K562 (cell line): ENCODE data around the gene NKG7. TPM values are rescaled to one million over a fixed set of nuclear protein-coding genes. Genes with fewer than 3 reads are reported as not detected.

Experiments
- BCL6 ChIP-seq: fragments of 250-450 bp; sonication (Bioruptor Pico); IDR thresholded peaks from 2 replicates; pipeline ENCODE4 v1.4.0; 2020
- BDP1 ChIP-seq: IDR thresholded peaks from 3 replicates; pipeline ENCODE4 v1.6.1; 2011; ENCODE audit not compliant: insufficient read length, insufficient read depth
- EP400 ChIP-seq: fragments of 450-650 bp; IDR thresholded peaks from 2 replicates; pipeline ENCODE4 v1.6.1; 2017; ENCODE audit warnings: antibody characterized with exemption, mild to moderate bottlenecking, moderate library complexity
- ERF ChIP-seq: fragments of 450-650 bp; formaldehyde crosslinking; IDR thresholded peaks from 2 replicates; pipeline ENCODE4 v1.4.0; 2020; ENCODE audit warnings: mild to moderate bottlenecking, mixed read lengths
- FIP1L1 ChIP-seq: fragments of 200-400 bp; formaldehyde crosslinking; IDR thresholded peaks from 2 replicates; pipeline ENCODE4 v1.6.1; 2018; ENCODE audit warnings: mild to moderate bottlenecking, low read depth, low read length; ENCODE audit not compliant: poor library complexity, severe bottlenecking
- FUS ChIP-seq: fragments of 200-400 bp; formaldehyde crosslinking; optimal IDR thresholded peaks from 2 replicates; pipeline ENCODE3; 2017; ENCODE audit warnings: low read depth, low read length
- HSF4 ChIP-seq: fragments of 250-450 bp; sonication (Bioruptor Pico); IDR thresholded peaks from 2 replicates; pipeline ENCODE4 v2.1.2; 2022; ENCODE audit warnings: mild to moderate bottlenecking, moderate library complexity, borderline replicate concordance
- JUN ChIP-seq, 2 experiments: sonication (generic) in 1 of 2; formaldehyde crosslinking in 1 of 2; IDR thresholded peaks; 2 replicates each; pipeline versions ENCODE4 v1.6.1 to v1.8.0; 2012 to 2022; ENCODE audit warnings: borderline replicate concordance in 2 of 2, mild to moderate bottlenecking in 2 of 2, improper control_type of control experiment in 1 of 2, low read depth in 1 of 2, low read length in 1 of 2, missing genetic modification reagents in 1 of 2
- JUND ChIP-seq, 2 experiments: IDR thresholded peaks; 2 replicates in 1 of 2; 3 replicates in 1 of 2; pipeline ENCODE4 v1.6.1; 2011; ENCODE audit warnings: borderline replicate concordance in 2 of 2, low read depth in 2 of 2, low read length in 2 of 2, improper control_type of control experiment in 1 of 2, missing biosample characterization in 1 of 2, missing genetic modification characterization in 1 of 2, missing genetic modification reagents in 1 of 2
- KDM5B ChIP-seq: fragments of 200-600 bp; sonication (generic); IDR thresholded peaks from 2 replicates; pipeline ENCODE4 v1.6.1; 2012; ENCODE audit warnings: low read depth, mild to moderate bottlenecking, moderate library complexity, low read length, control low read depth, inconsistent platforms; ENCODE audit not compliant: insufficient replicate concordance
- MITF ChIP-seq: IDR thresholded peaks from 2 replicates; pipeline ENCODE4 v1.6.1; 2014; ENCODE audit warnings: antibody characterized with exemption
- MTA2 ChIP-seq: fragments of 450-650 bp; IDR thresholded peaks from 2 replicates; pipeline ENCODE4 v1.6.1; 2016; ENCODE audit warnings: low read depth
- NEUROD1 ChIP-seq: fragments of 150-350 bp; IDR thresholded peaks from 2 replicates; pipeline ENCODE4 v1.6.1; 2014; ENCODE audit warnings: borderline replicate concordance, low read length, low read depth; ENCODE audit not compliant: partially characterized antibody
- PHB ChIP-seq: fragments of 250-450 bp; sonication (Bioruptor Pico); IDR thresholded peaks from 2 replicates; pipeline ENCODE4 v1.5.0; 2021
- PHF21A ChIP-seq: fragments of 450-650 bp; IDR thresholded peaks from 2 replicates; pipeline ENCODE4 v1.6.1; 2017; ENCODE audit warnings: low read depth, borderline replicate concordance
- SAFB ChIP-seq: fragments of 200-400 bp; formaldehyde crosslinking; IDR thresholded peaks from 2 replicates; pipeline ENCODE4 v1.6.1; 2017; ENCODE audit warnings: low read depth, low read length, borderline replicate concordance
- SMAD4 ChIP-seq: fragments of 250-450 bp; sonication (Bioruptor Pico); conservative IDR thresholded peaks from 2 replicates; pipeline ENCODE4 v1.8.0; 2021; ENCODE audit warnings: inconsistent platforms, mild to moderate bottlenecking, moderate library complexity
- STAT5A ChIP-seq: IDR thresholded peaks from 2 replicates; pipeline ENCODE4 v1.6.1; 2012; ENCODE audit warnings: low read length, inconsistent platforms, borderline replicate concordance
- SUPT5H ChIP-seq: fragments of 450-650 bp; IDR thresholded peaks from 2 replicates; pipeline ENCODE4 v1.6.1; 2016
- TBP ChIP-seq: optimal IDR thresholded peaks from 2 replicates; pipeline ENCODE3; 2011; ENCODE audit warnings: low read depth, low read length, improper control_type of control experiment
- YBX1 ChIP-seq: fragments of 450-650 bp; IDR thresholded peaks from 2 replicates; pipeline ENCODE4 v1.7.1; 2016; ENCODE audit warnings: mild to moderate bottlenecking
- ZBTB12 ChIP-seq: fragments of 250-450 bp; sonication (Bioruptor Pico); IDR thresholded peaks from 2 replicates; pipeline ENCODE4 v1.4.0; 2020
- ZBTB7A ChIP-seq: IDR thresholded peaks from 2 replicates; pipeline ENCODE4 v1.6.1; 2011; ENCODE audit warnings: low read depth, mild to moderate bottlenecking, low read length, moderate library complexity, borderline replicate concordance; ENCODE audit not compliant: control insufficient read depth
- ZNF224 ChIP-seq: sonication (generic); formaldehyde crosslinking; IDR thresholded peaks from 2 replicates; pipeline ENCODE4 v1.8.0; 2022; ENCODE audit warnings: mild to moderate bottlenecking, missing genetic modification reagents
- ZNF584 ChIP-seq: fragments of 200-800 bp; sonication (Bioruptor generic); IDR thresholded peaks from 2 replicates; pipeline ENCODE4 v1.6.1; 2016; ENCODE audit warnings: low read depth, mild to moderate bottlenecking, missing genetic modification characterization, missing compliant biosample characterization
- polyA plus RNA-seq, 8 experiments: library from polyadenylated mRNA; depleted of rRNA in 4 of 8; stranded (reverse) in 5 of 8; unstranded in 3 of 8; fragments of >200 nt; fragmentation: Nextera tagmentation in 2 of 8; fragmentation: Illumina TruSeq in 1 of 8; extraction: Ambion mirVana in 2 of 8; extraction: Trizol in 1 of 8; gene quantifications; 2 replicates each; pipeline versions ENCODE4 v1.2.1 to v1.2.3, GENCODE V29; 2011 to 2014; ENCODE audit warnings: inconsistent platforms in 1 of 8, missing spikeins in 1 of 8
- total RNA-seq, 7 experiments: library from RNA; depleted of rRNA in 6 of 7; stranded (reverse); fragments of >200 nt in 6 of 7; fragmentation: Illumina TruSeq in 2 of 7; extraction: Trizol in 2 of 7; gene quantifications; 2 replicates each; pipeline versions ENCODE4 v1.2.1 to v1.2.3, GENCODE V29; 2011 to 2021; ENCODE audit warnings: low replicate concordance in 1 of 7

NKG7 gene
- total and polyA plus RNA-seq, 9 of the 15 experiments (the other 6 are each of a cell fraction or from before 2014, with no cell fraction given), result 0.30 to 0.70 (median 0.51) TPM; not detected in 2

DNA sequence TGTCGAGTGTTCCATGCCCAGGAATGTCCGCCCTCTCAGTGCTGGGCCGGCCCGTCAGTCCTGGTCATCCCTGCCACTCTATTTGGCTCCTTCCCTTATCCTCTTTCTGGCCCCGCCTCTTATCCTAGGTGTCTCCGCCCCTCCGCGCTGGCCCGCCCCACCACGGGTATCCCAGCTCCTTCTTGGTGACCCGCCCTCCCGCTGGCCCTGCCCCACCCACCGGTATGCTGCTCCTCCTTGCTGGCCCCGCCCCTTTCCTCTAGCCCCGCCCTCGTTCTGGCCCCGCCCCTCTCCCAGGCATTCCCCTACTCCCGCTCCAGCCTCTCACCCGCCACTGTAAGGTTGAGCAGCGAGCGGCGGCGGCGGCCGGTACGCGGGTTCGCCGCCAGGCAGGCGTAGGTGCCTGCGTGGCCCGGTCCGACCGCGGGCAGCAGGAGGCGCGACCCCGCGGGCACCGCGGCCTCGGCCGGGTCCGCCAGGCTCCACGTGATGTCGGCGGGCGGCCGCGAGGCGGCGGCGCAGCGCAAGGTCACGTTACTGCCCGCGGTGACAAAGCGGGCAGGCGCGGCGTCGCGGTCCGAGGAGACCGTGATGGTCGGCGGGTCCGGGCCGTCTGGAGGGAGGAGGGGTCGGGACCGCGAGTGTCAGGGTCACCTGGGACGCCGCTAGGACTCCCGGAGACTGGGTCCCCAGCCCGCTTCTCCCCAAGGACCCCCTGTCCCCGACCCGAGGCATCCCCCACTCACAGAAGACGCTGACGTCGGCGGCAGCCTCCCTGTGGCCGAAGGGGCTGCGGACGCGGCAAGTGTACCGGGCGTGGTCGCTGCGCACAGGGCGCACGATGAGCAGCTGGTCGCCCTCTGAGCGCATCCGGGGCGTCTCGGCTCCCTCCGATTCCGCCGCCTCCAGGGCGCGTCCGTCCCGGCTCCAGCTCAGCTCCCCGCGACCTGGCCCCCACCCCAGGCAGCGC lies 32.5 kb downstream of the NKG7 start (continued):
- peak; percentile 84 for TF ChIP-seq EP400
- TF ChIP-seq STAT5A, result no peak
- TF ChIP-seq FIP1L1, result peak; percentile 59
- peak; percentile 83 for TF ChIP-seq ZBTB7A
- peak; percentile 87 for TF ChIP-seq SMAD4 (CRISPR knock-in tag)
- TF ChIP-seq TBP, result peak; percentile 85
- no peak for TF ChIP-seq BDP1
- no peak for TF ChIP-seq ZNF224 (CRISPR knock-in tag)
- TF ChIP-seq SUPT5H, result peak; percentile 67
- TF ChIP-seq JUND (IDR thresholded peaks at IDR 0.05; ENCODE audit: borderline replicate concordance, low read depth, low read length), result 0 out of 2 replicates have a peak, but pooled peaks have one; percentile 1
- no peak; the same call in 2 of the 3 replicates for TF ChIP-seq JUND (tag; IDR thresholded peaks at IDR 0.05; ENCODE audit: borderline replicate concordance, low read depth, low read length)
- TF ChIP-seq BCL6 (CRISPR knock-in tag), result no peak
- peak; percentile 23; the same call in 1 of the 2 replicates for TF ChIP-seq JUN (IDR thresholded peaks at IDR 0.05; ENCODE audit: borderline replicate concordance, low read depth, low read length)
- peak; percentile 93 for TF ChIP-seq JUN (CRISPR knock-in tag; IDR thresholded peaks at IDR 0.05; ENCODE audit: borderline replicate concordance)
- TF ChIP-seq ZBTB12 (CRISPR knock-in tag), result no peak
- TF ChIP-seq NEUROD1, result peak; percentile 7
- peak; percentile 68 for TF ChIP-seq KDM5B
- TF ChIP-seq MTA2, result no peak
- no peak for TF ChIP-seq ZNF584 (CRISPR knock-in tag)
- TF ChIP-seq FUS, result peak; percentile 19
- TF ChIP-seq YBX1, result no peak
- peak; percentile 69; the same call in 1 of the 2 replicates for TF ChIP-seq ERF
- TF ChIP-seq SAFB, result 0 out of 2 replicates have a peak, but pooled peaks have one; percentile 27
- 0 out of 2 replicates have a peak, but pooled peaks have one; percentile 31 for TF ChIP-seq PHB (CRISPR knock-in tag)
- no peak for TF ChIP-seq PHF21A
- TF ChIP-seq MITF, result peak; percentile 68; the same call in 1 of the 2 replicates
- TF ChIP-seq HSF4 (CRISPR knock-in tag), result peak; percentile 55; the same call in 1 of the 2 replicates
